ENCODE results near the gene CLDN6. TPM values are rescaled to one million over a fixed set of nuclear protein-coding genes. Genes with fewer than 3 reads are reported as not detected.

Gene CLDN6
- total and polyA plus RNA-seq, 2 of the 13 experiments (the other 11 are each of a cell fraction or from before 2014, with no cell fraction given), result 5.9 to 7.6 TPM

DNA sequence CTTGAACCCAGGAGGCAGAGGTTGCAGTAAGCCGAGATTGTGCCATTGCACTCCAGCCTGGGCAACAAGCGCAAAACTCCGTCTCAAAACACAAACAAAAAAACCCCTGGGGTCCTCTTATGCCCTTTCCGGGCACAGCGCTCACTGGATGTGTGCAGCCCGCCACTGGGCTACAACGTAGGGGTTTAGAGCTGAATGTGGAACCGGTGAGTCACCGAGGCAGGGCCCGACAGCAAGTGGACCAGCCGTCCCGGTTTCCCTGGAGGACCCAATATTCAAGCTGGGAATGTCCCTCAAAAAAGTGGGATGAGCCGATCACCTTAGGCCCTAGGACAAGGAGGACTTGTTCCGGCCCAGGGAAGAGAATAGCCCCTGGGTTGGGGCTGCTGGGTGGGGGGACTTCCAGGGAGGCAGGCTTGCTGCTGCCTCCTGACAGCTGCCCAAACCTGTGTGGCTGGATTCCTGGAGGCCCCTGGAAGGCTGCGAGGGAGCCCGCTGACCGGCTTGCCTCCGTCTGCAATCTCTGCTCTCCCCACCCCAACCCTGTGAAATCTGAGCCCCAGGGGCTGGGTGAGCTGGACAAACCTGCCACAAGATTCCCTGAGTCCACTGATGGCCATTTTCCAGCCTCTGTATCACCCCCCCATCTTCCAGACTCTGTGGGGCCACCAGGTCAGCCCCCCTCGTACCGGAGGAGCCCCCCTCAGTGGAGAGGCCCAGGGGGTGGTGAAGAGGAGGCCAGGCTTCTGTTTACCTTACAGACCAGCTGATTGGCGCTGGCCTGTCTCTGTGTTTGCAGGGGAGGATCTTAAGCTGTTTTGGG lies 8.2 kb downstream of the CLDN6 start (continued):
- TF ChIP-seq RXRB (CRISPR knock-in tag; IDR thresholded peaks at IDR 0.05; ENCODE audit: borderline replicate concordance), result 0 out of 2 replicates have a peak, but pooled peaks have one; percentile 16
- TF ChIP-seq TBX2 (CRISPR knock-in tag; IDR thresholded peaks at IDR 0.05; ENCODE audit: borderline replicate concordance), result peak; percentile 39; the same call in 1 of the 2 replicates
- peak; percentile 46; the same call in 1 of the 2 replicates for TF ChIP-seq ZFX (CRISPR knock-in tag; IDR thresholded peaks at IDR 0.05; ENCODE audit: low read depth)
- TF ChIP-seq ZBTB7B (CRISPR knock-in tag; IDR thresholded peaks at IDR 0.05), result peak; percentile 81
- TF ChIP-seq, protein P1, sequence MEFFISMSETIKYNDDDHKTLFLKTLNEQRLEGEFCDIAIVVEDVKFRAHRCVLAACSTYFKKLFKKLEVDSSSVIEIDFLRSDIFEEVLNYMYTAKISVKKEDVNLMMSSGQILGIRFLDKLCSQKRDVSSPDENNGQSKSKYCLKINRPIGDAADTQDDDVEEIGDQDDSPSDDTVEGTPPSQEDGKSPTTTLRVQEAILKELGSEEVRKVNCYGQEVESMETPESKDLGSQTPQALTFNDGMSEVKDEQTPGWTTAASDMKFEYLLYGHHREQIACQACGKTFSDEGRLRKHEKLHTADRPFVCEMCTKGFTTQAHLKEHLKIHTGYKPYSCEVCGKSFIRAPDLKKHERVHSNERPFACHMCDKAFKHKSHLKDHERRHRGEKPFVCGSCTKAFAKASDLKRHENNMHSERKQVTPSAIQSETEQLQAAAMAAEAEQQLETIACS (CRISPR knock-in tag; IDR thresholded peaks at IDR 0.05), result no peak
- TF ChIP-seq ZKSCAN5 (CRISPR knock-in tag; IDR thresholded peaks at IDR 0.05), result no peak
- TF ChIP-seq, protein P2, sequence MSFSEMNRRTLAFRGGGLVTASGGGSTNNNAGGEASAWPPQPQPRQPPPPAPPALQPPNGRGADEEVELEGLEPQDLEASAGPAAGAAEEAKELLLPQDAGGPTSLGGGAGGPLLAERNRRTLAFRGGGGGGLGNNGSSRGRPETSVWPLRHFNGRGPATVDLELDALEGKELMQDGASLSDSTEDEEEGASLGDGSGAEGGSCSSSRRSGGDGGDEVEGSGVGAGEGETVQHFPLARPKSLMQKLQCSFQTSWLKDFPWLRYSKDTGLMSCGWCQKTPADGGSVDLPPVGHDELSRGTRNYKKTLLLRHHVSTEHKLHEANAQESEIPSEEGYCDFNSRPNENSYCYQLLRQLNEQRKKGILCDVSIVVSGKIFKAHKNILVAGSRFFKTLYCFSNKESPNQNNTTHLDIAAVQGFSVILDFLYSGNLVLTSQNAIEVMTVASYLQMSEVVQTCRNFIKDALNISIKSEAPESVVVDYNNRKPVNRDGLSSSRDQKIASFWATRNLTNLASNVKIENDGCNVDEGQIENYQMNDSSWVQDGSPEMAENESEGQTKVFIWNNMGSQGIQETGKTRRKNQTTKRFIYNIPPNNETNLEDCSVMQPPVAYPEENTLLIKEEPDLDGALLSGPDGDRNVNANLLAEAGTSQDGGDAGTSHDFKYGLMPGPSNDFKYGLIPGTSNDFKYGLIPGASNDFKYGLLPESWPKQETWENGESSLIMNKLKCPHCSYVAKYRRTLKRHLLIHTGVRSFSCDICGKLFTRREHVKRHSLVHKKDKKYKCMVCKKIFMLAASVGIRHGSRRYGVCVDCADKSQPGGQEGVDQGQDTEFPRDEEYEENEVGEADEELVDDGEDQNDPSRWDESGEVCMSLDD (CRISPR knock-in tag; IDR thresholded peaks at IDR 0.05; ENCODE audit: borderline replicate concordance), result 0 out of 2 replicates have a peak, but pooled peaks have one; percentile 58
- TF ChIP-seq NCOA1 (CRISPR knock-in tag; IDR thresholded peaks at IDR 0.05), result no peak
- TF ChIP-seq ZNF205 (CRISPR knock-in tag; IDR thresholded peaks at IDR 0.05), result no peak
- no peak for TF ChIP-seq ZNF615 (CRISPR knock-in tag; IDR thresholded peaks at IDR 0.05; ENCODE audit: borderline replicate concordance)
- no peak for TF ChIP-seq EHMT2 (IDR thresholded peaks at IDR 0.05; ENCODE audit: borderline replicate concordance, low read depth, low read length)
- no peak for TF ChIP-seq ZNF737 (CRISPR knock-in tag; IDR thresholded peaks at IDR 0.05; ENCODE audit: borderline replicate concordance)
- no peak for TF ChIP-seq TCF7L2 (IDR thresholded peaks at IDR 0.05; ENCODE audit: low read depth, low read length)
- TF ChIP-seq ZNF781 (CRISPR knock-in tag; IDR thresholded peaks at IDR 0.05; ENCODE audit: borderline replicate concordance, not compliant biosample characterization), result no peak
- TF ChIP-seq FOXA1 (IDR thresholded peaks at IDR 0.05), result no peak
- peak; percentile 50 for TF ChIP-seq FOXA1 (CRISPR knock-in tag; IDR thresholded peaks at IDR 0.05)
- TF ChIP-seq MAFF (IDR thresholded peaks at IDR 0.05; ENCODE audit: low read depth, low read length), result no peak
- TF ChIP-seq, protein P3, sequence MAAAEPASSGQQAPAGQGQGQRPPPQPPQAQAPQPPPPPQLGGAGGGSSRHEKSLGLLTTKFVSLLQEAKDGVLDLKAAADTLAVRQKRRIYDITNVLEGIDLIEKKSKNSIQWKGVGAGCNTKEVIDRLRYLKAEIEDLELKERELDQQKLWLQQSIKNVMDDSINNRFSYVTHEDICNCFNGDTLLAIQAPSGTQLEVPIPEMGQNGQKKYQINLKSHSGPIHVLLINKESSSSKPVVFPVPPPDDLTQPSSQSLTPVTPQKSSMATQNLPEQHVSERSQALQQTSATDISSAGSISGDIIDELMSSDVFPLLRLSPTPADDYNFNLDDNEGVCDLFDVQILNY (CRISPR knock-in tag; conservative IDR thresholded peaks at IDR 0.05), result no peak
- TF ChIP-seq SALL1 (CRISPR knock-in tag; IDR thresholded peaks at IDR 0.05), result peak; percentile 56
- no peak for TF ChIP-seq TCF7 (IDR thresholded peaks at IDR 0.05; ENCODE audit: low read depth)
- TF ChIP-seq, protein P4, sequence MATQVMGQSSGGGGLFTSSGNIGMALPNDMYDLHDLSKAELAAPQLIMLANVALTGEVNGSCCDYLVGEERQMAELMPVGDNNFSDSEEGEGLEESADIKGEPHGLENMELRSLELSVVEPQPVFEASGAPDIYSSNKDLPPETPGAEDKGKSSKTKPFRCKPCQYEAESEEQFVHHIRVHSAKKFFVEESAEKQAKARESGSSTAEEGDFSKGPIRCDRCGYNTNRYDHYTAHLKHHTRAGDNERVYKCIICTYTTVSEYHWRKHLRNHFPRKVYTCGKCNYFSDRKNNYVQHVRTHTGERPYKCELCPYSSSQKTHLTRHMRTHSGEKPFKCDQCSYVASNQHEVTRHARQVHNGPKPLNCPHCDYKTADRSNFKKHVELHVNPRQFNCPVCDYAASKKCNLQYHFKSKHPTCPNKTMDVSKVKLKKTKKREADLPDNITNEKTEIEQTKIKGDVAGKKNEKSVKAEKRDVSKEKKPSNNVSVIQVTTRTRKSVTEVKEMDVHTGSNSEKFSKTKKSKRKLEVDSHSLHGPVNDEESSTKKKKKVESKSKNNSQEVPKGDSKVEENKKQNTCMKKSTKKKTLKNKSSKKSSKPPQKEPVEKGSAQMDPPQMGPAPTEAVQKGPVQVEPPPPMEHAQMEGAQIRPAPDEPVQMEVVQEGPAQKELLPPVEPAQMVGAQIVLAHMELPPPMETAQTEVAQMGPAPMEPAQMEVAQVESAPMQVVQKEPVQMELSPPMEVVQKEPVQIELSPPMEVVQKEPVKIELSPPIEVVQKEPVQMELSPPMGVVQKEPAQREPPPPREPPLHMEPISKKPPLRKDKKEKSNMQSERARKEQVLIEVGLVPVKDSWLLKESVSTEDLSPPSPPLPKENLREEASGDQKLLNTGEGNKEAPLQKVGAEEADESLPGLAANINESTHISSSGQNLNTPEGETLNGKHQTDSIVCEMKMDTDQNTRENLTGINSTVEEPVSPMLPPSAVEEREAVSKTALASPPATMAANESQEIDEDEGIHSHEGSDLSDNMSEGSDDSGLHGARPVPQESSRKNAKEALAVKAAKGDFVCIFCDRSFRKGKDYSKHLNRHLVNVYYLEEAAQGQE (IDR thresholded peaks at IDR 0.05; ENCODE audit: borderline replicate concordance in 1 of 2, low read depth in 1 of 2, low read length in 2 of 2), result no peak
